ENCODE measurements around the gene MAGI3.
A peak's percentile ranks its signal among the peaks of the same experiment; 100 is the strongest.

Gene MAGI3

DNA sequence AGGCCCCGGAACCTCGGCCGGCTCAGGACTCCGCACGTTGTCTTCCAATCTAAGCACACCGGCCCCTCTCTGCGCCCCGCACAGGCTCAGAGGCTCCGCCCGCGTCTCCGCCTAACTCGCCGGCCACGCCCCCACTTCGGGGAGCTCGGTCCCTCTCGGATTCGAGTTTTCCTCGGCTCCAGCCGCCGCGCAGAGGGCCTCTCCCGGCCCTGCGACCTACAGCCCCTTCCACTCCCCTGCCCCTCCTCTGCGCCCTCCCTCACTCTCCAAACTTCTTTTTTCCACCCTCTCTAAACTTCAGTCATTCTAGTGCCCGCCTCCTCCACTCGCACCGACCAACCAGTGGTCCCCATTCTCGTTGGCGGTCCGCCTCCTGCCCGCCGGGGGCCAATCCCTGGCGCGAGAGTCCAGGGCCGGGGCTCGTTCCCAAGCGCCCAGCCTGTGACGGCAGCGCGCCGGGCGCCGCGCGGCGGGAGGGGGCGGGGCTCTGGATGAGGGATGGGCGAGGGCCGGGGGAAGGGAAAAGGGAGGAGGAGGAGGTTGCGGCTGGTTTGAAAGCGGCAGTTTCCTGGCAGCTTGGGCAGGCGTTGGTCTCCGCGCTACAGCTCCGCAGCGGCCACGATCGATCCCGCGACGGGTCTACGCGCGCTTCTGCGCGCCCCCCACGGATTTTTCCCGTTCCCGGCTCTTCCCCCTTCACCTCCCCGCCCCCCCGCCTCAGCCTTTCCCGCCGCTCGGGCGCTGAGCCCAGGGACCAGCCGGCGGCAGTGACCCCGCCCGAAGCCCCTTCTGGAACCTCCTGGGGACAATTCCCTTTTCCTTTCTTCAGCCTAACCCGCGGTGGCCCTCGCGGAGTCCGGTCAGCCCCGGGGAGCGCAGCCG, at the start of gene MAGI3:
TSS of gene MAGI3 (plus strand) at position 563 of the 882 bp plus-strand sequence. CDS start 519 bp downstream, outside the sequence.
- peak; percentile 78 for DNase-seq (ENCODE audit: low read depth, low spot score)
- peak within 1 kb of the TSS; percentile 75 for H3K27ac ChIP-seq

DNA sequence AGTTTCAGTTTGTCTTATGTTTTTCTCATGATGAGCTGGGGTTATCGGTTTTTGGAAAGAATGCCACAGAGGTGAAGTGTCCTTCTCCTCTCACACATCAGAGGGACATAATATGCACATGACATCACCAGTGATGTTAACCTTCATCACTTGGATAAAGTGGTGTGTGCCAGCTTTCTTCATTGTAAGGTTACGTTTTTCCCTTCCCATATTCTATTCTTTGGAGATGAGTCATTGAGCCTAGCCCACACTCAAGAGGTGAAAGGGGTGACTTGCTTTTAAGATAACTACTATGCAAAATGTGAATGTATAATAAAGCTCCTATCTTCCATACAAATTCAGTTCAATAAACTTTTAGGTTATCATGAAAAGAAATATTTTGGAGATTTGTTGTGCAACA, 36.7 kb upstream of the MAGI3 start:
- H3K27ac ChIP-seq: no peak overlapping the region
- DNase-seq (ENCODE audit: low read depth, low spot score): no peak

DNA sequence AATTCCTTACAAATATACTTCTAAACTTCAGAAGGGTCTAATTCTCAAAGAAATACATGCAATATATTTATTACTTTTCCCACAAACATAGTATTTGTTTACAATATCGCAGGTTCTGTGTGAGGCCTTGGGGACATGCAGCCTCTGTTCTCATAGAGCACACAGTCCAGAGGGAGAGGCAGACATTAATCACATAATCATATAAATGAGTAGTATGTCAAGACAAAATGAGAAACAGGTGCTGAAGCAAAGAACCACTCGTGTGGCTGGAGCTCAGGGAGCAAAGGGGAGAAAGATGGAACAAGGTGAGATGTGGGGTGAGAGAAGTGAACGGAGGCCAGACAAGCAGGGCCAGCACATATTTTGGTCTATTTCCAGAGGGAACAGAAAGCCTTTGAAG, 26.4 kb upstream of the MAGI3 start:
- no peak for DNase-seq (ENCODE audit: low read depth, low spot score)
- no peak overlapping the region for H3K27ac ChIP-seq

DNA sequence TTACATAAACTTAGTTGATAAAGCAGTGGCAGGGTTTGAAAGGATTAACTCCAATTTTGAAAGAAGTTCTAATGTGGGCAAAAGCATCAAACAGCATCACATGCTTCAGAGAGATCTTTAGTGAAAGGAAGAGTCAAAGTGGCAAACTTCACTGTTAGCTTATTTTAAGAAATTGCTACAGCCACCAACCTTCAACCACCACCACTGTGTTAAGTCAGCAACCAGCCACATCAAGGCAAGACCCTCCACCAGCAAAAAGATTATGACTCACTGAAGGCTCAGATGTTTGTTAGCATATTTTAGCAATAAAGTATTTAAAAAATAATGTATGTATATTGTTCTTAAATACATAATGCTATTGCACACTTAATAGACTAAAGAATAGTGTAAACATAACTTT, 21.3 kb upstream of the MAGI3 start:
- no peak overlapping the region for H3K27ac ChIP-seq
- DNase-seq (ENCODE audit: low read depth, low spot score): no peak

DNA sequence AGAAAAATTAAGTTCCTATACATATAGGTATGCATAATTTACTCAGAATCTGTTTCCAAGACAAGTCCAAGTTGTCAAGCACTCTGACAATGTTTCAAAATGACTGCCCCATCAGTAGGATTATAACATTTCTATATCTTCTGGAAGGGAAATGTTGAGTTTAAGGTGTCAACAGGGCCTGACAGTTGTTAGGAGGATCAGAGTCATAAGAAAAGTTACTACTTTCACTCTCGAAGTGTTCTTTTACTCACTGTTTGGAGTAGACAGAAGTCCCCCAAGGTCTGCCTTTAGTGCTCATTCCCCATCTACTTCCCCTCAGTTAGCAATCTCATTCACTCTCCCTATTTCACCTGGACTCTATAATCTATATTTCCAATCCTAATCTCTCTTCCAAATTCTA, 20.6 kb upstream of the MAGI3 start:
- DNase-seq (ENCODE audit: low read depth, low spot score): no peak
- H3K27ac ChIP-seq: no peak overlapping the region

DNA sequence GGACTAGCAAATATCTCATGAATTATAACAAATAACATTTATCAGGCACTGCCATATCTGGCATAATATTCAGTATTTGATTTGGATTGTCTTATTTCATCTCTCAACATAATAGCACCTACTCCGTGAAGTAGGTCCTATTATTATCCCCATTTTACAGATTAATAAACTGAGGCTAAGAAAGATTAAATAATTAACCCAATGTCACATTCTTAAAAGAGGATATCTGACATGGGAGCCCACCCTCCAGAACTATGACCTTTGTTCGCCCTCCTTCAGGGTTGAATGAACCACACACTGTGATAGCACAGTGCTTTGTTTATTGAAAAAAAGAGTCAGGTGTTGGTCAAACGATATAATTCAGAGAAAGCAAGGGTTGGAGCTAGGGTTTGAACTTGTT, 19.4 kb upstream of the MAGI3 start:
- DNase-seq (ENCODE audit: low read depth, low spot score): no peak

DNA sequence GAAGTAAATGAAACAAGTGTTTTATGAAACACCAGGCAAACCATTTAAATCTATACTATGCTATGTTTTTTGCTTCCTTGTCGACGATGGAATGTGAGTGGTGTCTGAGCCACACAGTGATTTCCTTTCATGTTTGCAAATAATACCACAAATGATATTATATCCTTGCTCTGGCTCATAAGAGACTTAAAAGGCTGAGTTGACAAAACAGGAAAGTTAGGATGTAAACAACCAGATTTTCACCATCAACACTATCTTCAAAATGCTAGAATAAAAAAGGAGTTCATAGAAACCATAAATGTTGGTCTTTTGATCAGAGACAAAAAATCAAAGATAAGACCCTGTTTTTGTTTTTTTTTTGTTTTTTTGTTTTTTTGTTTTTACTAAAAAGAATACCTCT, 17.8 kb upstream of the MAGI3 start:
- DNase-seq (ENCODE audit: low read depth, low spot score): no peak
- H3K27ac ChIP-seq: no peak overlapping the region

More for the DNA sequence above, 19.4 kb upstream of the MAGI3 start:
- H3K27ac ChIP-seq: no peak overlapping the region

DNA sequence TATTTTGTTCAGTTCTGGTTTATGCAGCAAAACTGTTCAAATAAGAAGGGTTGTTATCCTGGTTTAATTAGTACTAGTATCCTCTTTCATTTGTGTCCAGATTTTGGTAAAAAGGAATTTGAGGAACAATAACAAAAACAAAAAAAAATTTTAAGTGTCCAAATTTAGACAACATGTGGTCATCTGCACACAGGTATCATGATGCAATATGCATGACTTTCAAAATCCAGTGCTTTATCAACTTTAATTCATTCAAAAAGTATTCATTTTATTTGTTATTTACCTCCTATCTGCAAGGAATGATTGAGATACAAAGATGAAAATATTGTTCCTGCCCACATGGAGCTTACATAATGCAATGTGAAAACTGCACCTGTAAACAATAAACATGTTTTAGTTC, 16.7 kb upstream of the MAGI3 start:
- DNase-seq (ENCODE audit: low read depth, low spot score): no peak
- no peak overlapping the region for H3K27ac ChIP-seq

DNA sequence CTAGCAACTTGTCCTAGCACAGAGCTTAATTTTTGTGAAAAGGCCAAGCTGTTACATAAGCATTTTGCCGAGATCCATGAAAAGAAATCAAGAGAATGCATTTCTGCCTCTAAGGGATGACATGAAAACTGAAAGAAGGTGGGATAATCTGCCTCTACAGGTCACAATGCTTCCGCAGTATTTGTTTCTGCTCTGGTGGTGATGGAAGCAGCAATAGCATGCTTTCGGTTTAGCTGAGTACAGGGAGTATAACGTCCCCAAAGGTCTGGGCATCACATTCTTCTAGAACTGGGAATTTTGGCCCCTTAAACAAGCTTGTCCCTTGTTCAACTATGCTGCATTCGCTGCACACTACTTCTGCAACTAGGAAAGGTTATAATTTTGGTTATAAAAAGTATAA, 14.4 kb upstream of the MAGI3 start:
- no peak for DNase-seq (ENCODE audit: low read depth, low spot score)
- H3K27ac ChIP-seq: no peak overlapping the region

DNA sequence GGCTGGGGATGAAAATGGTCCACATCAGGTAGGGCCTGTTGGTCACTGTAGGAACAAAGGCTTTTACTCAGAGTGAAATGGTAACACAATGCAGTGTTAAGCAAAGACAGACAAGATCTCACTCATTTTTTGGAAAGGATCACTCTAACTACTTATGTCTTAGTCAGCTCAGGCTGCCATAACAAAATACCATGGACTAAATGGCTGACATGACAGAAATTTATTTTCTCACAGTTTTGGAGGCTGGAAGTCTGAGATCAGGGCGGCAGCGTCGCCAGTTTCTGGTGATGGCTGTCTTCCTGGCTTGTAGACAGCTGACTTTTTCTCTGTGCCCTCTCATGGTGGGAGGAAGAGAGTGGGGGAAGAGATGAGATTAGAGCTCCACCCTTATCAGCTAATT, 10.2 kb upstream of the MAGI3 start:
- H3K27ac ChIP-seq: no peak overlapping the region
- DNase-seq (ENCODE audit: low read depth, low spot score): no peak

DNA sequence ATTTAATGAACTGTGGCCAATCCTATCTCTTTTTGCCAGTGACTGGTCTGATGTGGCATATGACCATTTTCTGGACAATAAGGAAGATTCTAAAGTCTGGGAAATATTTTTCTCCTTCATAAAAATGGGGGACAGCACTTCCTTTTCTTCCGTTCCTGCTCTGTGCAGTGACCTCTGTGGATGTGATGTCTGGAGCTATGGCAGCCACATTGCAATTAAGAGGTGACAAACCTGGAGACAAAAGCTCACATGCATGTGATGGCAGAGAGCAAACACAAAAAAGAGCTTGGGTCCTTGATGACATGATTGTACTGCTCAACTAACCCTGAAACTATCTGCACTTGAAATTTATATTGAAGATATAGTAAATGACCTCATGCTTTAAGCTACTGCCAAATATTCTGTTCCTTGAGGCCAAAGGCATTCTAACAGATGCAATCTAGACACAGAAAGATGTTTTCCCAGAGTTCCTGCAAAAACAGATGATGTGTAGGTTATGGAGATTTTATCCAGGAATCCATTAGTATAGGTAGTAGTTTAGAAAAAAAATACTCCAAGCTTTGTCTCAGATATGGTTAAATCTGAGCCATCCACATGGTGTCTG, 2.2 kb upstream of the MAGI3 start:
- no peak overlapping the region for H3K27ac ChIP-seq
- DNase-seq (ENCODE audit: low read depth, low spot score): no peak

DNA sequence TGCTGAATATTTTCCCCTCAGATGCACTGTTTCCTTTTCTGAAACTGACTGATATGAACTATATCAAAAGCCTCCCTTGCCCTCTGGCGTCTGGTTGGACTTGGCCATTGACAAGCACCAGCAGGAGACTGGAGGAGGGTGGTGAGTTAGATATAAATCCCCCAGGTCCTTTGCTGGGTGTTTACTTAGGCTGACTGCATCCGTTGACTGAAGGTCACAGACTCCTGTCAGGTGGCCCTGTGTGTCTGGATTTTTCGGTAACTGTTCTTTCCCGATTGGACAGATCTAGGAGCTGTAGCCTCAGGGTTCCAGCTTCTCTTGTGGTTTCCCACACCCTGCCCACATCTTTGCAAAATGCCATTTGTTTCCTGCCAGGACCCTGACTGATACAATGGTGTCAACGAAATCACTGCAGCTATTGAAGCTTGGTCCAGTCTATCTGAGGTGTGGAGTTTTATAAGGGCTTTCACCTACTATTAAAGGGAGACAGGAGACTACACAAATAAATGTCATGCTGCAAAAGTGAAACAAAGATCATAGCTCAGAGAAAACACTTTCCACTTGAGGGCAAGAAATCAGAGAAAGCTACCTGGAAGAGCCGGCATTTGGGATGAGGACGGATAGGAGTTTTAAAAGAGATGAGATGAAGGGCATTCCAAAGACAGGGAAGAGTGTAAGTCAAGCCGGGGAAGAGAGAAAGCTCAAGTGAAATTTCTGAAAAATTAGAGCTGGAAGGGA, 1.5 kb upstream of the MAGI3 start:
- no peak for DNase-seq (ENCODE audit: low read depth, low spot score)
- H3K27ac ChIP-seq: peak overlapping the region; percentile 75

DNA sequence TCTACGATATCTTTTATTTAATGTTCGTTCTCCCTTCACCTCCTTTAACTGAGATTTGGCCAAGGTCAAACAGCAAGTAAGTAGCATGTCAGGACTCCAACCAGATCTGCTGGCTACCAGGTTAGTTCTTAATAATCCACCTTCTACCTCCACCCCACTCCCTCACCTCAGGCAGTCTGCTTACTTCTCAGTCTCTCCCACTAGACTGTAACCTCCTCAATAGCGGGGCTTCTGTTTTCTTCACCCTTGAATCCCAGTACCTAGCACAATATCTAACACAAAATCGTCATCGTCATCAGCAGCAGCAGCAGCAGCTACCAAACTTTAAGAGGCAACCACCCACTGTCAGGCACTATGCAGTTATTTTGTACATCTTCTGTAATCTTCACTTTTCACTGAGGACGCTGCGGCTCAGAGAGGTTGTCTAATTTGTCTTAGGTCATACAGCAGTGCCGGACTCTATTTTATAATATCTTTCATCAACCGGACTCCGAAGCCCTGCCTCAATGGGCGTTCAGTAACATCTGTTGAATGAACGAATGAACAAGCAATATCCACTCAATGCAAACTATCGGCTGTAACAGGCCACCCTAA, 859 bp upstream of the MAGI3 start:
- no peak for DNase-seq (ENCODE audit: low read depth, low spot score)
- H3K27ac ChIP-seq: peak overlapping the region; percentile 75

DNA sequence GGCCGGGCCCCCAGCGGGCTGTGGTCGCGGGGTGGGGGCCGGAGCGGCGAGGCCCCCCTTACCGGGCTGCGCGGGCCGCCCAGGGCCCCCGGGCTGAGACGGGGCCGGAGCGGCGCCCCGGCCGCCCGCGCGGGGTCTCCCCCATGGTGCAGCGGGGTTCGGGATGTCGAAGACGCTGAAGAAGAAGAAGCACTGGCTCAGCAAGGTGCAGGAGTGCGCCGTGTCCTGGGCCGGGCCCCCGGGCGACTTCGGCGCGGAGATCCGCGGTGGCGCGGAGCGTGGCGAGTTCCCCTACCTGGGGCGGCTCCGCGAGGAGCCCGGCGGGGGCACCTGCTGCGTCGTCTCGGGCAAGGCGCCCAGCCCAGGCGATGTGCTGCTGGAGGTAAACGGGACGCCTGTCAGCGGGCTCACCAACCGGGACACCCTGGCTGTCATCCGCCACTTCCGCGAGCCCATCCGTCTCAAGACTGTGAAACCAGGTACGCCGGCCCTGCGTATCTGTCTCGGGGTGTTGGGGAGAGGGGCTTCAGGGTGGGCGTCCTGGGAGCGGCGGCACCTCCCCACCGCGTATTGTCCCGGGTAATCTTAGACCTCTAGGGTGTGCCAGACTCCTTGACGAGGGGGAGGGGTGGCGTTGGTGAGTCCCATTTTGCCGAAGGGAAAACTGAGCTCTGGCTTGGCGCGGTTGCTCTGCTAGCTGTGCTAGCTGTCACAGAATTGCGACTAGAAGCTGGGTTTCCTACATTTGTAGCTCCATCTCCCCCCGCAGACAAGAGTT, 745 bp downstream of the MAGI3 start:
- H3K27ac ChIP-seq: peak overlapping the region; percentile 75

DNA sequence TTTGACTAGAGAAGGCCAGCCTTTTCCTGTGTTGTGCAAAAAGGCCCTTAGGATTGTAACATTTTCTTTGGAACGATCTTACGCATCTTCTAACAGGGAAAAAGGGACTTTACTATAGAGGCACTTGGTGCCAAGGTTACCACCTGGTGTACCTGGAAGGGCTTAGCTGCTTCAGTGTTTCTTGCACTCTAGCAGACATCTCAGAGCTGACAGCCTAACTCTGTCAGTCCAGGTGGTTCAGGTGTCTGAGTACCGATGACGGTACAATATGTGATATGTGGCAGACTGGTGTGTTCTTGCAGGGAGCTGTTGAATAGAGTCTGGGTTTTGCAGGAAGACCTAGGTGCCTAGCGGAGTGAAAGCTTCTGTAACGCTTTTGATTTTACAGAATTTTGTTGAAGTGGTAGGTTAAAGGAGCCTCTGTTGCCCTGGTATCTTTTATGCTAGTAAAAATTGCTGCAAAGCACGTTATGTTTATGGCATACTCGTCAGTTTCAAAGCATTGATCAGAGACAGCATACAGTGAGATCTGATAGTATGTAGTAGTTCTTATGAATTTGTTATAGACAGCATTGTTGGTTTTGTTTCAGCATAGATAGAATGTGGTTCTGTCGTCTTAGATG, 1.4 kb downstream of the MAGI3 start:
- H3K27ac ChIP-seq: no peak overlapping the region
- DNase-seq (ENCODE audit: low read depth, low spot score): no peak

More for the DNA sequence above, 745 bp downstream of the MAGI3 start:
- DNase-seq (ENCODE audit: low read depth, low spot score): no peak

DNA sequence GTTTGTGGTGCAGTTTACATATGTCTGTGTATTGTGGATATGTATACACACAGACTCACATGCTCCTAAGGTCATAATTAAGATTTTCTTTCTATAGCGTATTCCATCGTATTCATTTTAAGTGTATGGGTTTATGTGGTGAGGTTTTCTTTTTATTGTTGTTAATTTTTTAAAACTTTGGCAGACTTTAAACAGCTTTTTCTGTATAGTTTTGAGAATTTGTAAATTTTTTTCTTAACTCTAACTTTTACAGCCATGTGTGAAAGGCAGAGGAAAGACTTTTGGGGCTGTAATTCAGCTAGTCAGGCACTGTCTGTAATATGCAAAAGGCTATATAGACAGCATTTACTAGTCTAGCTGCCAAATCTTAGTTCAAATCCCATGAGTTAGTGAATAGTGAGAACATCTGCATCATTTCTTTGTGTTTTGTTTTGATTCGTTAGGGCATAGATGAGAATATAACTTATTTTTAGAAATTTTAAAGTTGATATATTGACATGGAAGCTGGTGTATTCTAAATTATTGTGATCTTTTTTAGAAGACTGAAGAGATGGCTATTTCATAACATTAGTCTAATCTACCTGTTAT, 2.3 kb downstream of the MAGI3 start:
- no peak for DNase-seq (ENCODE audit: low read depth, low spot score)
- no peak overlapping the region for H3K27ac ChIP-seq

DNA sequence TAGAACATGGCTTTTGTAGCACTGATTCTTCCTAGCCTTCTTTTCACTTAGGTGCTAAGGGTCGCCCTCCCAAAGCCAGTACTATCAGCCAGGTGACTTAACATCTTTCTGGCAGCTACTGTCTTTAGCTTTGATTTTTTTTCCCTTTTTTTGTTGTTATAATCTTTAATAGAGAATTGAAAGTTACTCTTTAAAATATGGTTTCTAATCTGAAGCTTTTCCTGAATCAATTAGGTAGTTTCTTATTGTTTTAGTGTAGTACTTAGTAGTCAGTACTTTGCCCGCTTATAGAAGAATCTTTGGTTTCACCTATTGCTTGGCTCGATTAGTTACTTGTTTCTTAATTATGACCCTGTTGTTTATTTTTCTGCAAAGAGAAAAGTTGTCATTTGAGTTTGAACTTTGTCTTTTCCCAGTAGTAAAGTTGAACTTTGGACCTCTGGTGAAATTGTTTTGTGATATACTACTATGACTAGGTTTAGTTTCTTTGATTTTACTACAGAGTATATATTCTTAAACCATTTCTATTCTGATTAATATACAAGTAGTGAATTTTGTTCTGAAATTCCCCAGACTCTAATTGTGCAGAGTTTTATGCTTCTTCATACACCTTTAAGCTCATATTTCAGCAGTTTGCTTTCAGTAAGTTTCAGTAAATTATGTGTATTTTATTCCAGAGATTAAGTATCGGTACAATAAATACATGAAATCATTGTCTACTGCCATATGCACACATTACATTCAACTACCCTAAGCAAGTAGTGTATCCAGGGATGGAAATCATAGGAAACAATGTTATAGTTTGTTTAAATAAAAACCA, 3.9 kb downstream of the MAGI3 start:
- DNase-seq (ENCODE audit: low read depth, low spot score): no peak
- no peak overlapping the region for H3K27ac ChIP-seq

DNA sequence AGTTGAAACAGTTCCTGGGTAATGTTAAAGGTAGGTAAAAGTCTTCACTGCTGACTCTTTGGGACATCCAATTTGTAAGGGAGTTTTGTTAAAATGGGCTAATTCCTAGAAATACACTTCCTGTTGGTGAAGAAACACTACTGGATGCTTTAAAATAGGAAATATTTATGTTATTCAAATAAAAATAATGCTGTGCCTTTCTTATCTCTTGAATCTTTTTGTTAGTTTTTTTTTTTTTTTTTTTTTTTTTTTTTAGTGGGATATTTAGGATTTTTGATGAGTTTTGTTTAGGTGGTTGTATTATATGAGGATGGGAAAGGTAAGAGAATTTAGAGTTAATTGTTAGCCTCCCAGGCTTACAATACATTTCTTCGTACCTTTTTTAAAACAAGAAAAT, 4.5 kb downstream of the MAGI3 start:
- no peak overlapping the region for H3K27ac ChIP-seq
- no peak for DNase-seq (ENCODE audit: low read depth, low spot score)

Data from epithelial cell of prostate (primary cell).